Vagina (tissue), 2 donors: ENCODE data around the gene SSNA1. TPM values are rescaled to one million over a fixed set of nuclear protein-coding genes. Genes with fewer than 3 reads are reported as not detected.
A peak's percentile ranks its signal among the peaks of the same experiment; 100 is the strongest.

ENCODE experiments used
- DNase-seq, 2 donors: peaks; one replicate each; pipeline ENCODE4 v3.0.0-alpha.2; 2017; ENCODE audit errors: extremely low spot score in 2 of 2
- H3K27ac ChIP-seq: fragments of 200-600 bp; sonication (generic); one replicate; pipeline ENCODE4 v1.5.1; 2019
- H3K27me3 ChIP-seq: fragments of 200-600 bp; sonication (generic); one replicate; pipeline ENCODE4 v1.5.1; 2019
- H3K36me3 ChIP-seq, 2 donors: fragments of 200-600 bp; sonication (generic); one replicate each; pipeline ENCODE4 v1.5.1; 2017 to 2019
- H3K4me1 ChIP-seq: fragments of 200-600 bp; sonication (generic); one replicate; pipeline ENCODE4 v1.5.1; 2019
- H3K4me3 ChIP-seq, 2 donors: fragments of 200-600 bp; sonication (generic); 1 replicate in 1 of 2; 2 replicates in 1 of 2; pipeline ENCODE4 v1.5.1; 2016 to 2019
- H3K9me3 ChIP-seq: fragments of 200-600 bp; sonication (generic); one replicate; pipeline ENCODE4 v1.5.1; 2019
- CTCF ChIP-seq, 3 experiments: fragments of 450-650 bp in 2 of 3; fragments of 200-600 bp in 1 of 3; sonication (generic) in 1 of 3; IDR thresholded peaks; one replicate each; pipeline ENCODE4 v1.5.1; 2017 to 2019; ENCODE audit warnings: antibody characterized with exemption in 3 of 3, mild to moderate bottlenecking in 2 of 3, moderate library complexity in 2 of 3
- POLR2A ChIP-seq, 2 donors: fragments of 450-650 bp; IDR thresholded peaks; one replicate each; pipeline ENCODE4 v1.6.1; 2017; ENCODE audit warnings: antibody characterized with exemption in 2 of 2, mild to moderate bottlenecking in 2 of 2, moderate library complexity in 2 of 2
- POLR2AphosphoS5 ChIP-seq, 2 donors: sonication (generic); formaldehyde crosslinking; IDR thresholded peaks; one replicate each; pipeline ENCODE4 v1.9.0; 2017; ENCODE audit warnings: antibody characterized with exemption in 2 of 2, mild to moderate bottlenecking in 2 of 2, low read depth in 1 of 2; ENCODE audit not compliant: insufficient read depth in 1 of 2
- intact Hi-C: fragments of 100-400 bp; cut with DNase I; formaldehyde crosslinking; loops from one replicate; pipeline ENCODE4 v1.15.1; 2023
- total RNA-seq: library from RNA; depleted of rRNA; stranded (reverse); fragments of >200 nt; gene quantifications from one replicate; pipeline ENCODE4 v1.2.3, GENCODE V29; 2016

Gene SSNA1
- total RNA-seq, 1 donor from 2014 or later: 49.8 TPM

GRCh38 chr9:137149363-137149762, 39.1 kb upstream of the SSNA1 start:
- Histone ChIP-seq H3K36me3 (no peaks in the 10 kb centered on the region), H3K9me3 (no peaks in the 10 kb centered on the region), H3K27me3 (no peaks in the 10 kb centered on the region), H3K4me3 (no peak overlapping the region), H3K4me1 (no peaks in the 10 kb centered on the region), H3K27ac (no peak overlapping the region)
- no peak for DNase-seq
- TF ChIP-seq POLR2AphosphoS5 (IDR thresholded peaks at IDR 0.05; ENCODE audit: insufficient read depth in 1 of 2, low read depth in 1 of 2) (no peak), POLR2A (IDR thresholded peaks at IDR 0.05) (no peak), CTCF (IDR thresholded peaks at IDR 0.05) (no peak)
- intact Hi-C loops: no loop called here

GRCh38 chr9:137149942-137150616, 38.4 kb upstream of the SSNA1 start:
- H3K4me3 ChIP-seq: no peak overlapping the region
- no peaks in the 10 kb centered on the region for H3K4me1 ChIP-seq
- intact Hi-C loops: no loop called here
- H3K27me3 ChIP-seq: no peaks in the 10 kb centered on the region
- H3K36me3 ChIP-seq: no peaks in the 10 kb centered on the region
- TF ChIP-seq POLR2AphosphoS5 (IDR thresholded peaks at IDR 0.05; ENCODE audit: insufficient read depth in 1 of 2, low read depth in 1 of 2) (no peak), CTCF (IDR thresholded peaks at IDR 0.05) (no peak), POLR2A (IDR thresholded peaks at IDR 0.05) (no peak)
- no peaks in the 10 kb centered on the region for H3K9me3 ChIP-seq
- H3K27ac ChIP-seq: no peak overlapping the region
- DNase-seq: no peak

GRCh38 chr9:137150617-137151457, 37.6 kb upstream of the SSNA1 start:
- H3K4me3 ChIP-seq: no peak overlapping the region
- H3K27ac ChIP-seq: no peak overlapping the region
- DNase-seq: no peak
- H3K36me3 ChIP-seq: no peaks in the 10 kb centered on the region
- H3K4me1 ChIP-seq: no peaks in the 10 kb centered on the region
- TF ChIP-seq POLR2AphosphoS5 (IDR thresholded peaks at IDR 0.05; ENCODE audit: insufficient read depth in 1 of 2, low read depth in 1 of 2): no peak
- no peak for TF ChIP-seq CTCF (IDR thresholded peaks at IDR 0.05)
- no peak for TF ChIP-seq POLR2A (IDR thresholded peaks at IDR 0.05)
- no peaks in the 10 kb centered on the region for H3K27me3 ChIP-seq
- intact Hi-C loops: no loop called here
- H3K9me3 ChIP-seq: no peaks in the 10 kb centered on the region

GRCh38 chr9:137152844-137153405, 35.6 kb upstream of the SSNA1 start:
- Histone ChIP-seq H3K9me3 (no peaks in the 10 kb centered on the region), H3K27ac (no peak overlapping the region), H3K4me1 (peaks cover 12% of the 10 kb centered on the region), H3K4me3 (no peak overlapping the region), H3K27me3 (no peaks in the 10 kb centered on the region), H3K36me3 (no peaks in the 10 kb centered on the region)
- DNase-seq: no peak
- intact Hi-C loops: no loop called here
- no peak for TF ChIP-seq POLR2AphosphoS5 (IDR thresholded peaks at IDR 0.05; ENCODE audit: insufficient read depth in 1 of 2, low read depth in 1 of 2)

GRCh38 chr9:137156567-137157375, 31.7 kb upstream of the SSNA1 start:
- intact Hi-C loops: no loop called here
- Histone ChIP-seq H3K4me3 (peak overlapping the region in 1 of 2 donors; percentile 3), H3K36me3 (no peaks in the 10 kb centered on the region), H3K9me3 (no peaks in the 10 kb centered on the region), H3K4me1 (peaks cover 19% of the 10 kb centered on the region), H3K27ac (no peak overlapping the region), H3K27me3 (peaks cover 9% of the 10 kb centered on the region)
- DNase-seq: no peak
- TF ChIP-seq POLR2AphosphoS5 (IDR thresholded peaks at IDR 0.05; ENCODE audit: insufficient read depth in 1 of 2, low read depth in 1 of 2) (no peak), POLR2A (IDR thresholded peaks at IDR 0.05) (no peak), CTCF (IDR thresholded peaks at IDR 0.05) (no peak)
